Mammary epithelial cell (primary cell): Measurements from ENCODE around the gene TMEM50B.

Experiments
- CTCF ChIP-seq, 2 donors: IDR thresholded peaks in 1 of 2; conservative IDR thresholded peaks in 1 of 2; 2 replicates each; pipeline ENCODE4 v1.5.1; 2011 to 2012; ENCODE audit warnings: inconsistent platforms in 2 of 2, low read length in 2 of 2, mild to moderate bottlenecking in 2 of 2, control low read depth in 1 of 2, low read depth in 1 of 2; ENCODE audit not compliant: insufficient read depth in 1 of 2; ENCODE audit errors: extremely low read depth in 1 of 2
- EZH2 ChIP-seq: IDR thresholded peaks from 2 replicates; pipeline ENCODE4 v1.6.1; 2012; ENCODE audit warnings: low read length, inconsistent platforms, borderline replicate concordance

GRCh38 chr21:33491373-33492102, 11.8 kb upstream of the TMEM50B start, which contains the start of gene DNAJC28:
- TF ChIP-seq CTCF (conservative IDR thresholded peaks at IDR 0.05 in 1 of 2, IDR thresholded peaks at IDR 0.05 in 1 of 2; ENCODE audit: extremely low read depth in 1 of 2, insufficient read depth in 1 of 2, low read depth in 1 of 2, low read length in 2 of 2) (no peak), EZH2 (no peak)
